Smooth muscle cell (in vitro differentiated cells): ENCODE measurements around the gene CACFD1. TPM values are rescaled to one million over a fixed set of nuclear protein-coding genes. Genes with fewer than 3 reads are reported as not detected.

ENCODE experiments used
- DNase-seq: peaks from one replicate; lab custom pipeline; 2025; ENCODE audit not compliant: unreplicated experiment; lab: John Stamatoyannopoulos, UW
- H2AFZ ChIP-seq: fragments of 200-600 bp; sonication (generic); 2 replicates; pipeline ENCODE4 v1.6.0; 2016; ENCODE audit warnings: antibody characterized with exemption, low read depth, mild to moderate bottlenecking
- H3F3A ChIP-seq: fragments of 200-600 bp; sonication (generic); 2 replicates; pipeline ENCODE4 v1.6.0; 2017; ENCODE audit warnings: antibody characterized with exemption, low read depth
- H3K27ac ChIP-seq: fragments of 200-600 bp; sonication (generic); 2 replicates; pipeline ENCODE4 v1.5.1; 2016; ENCODE audit warnings: low read depth, mild to moderate bottlenecking
- H3K27me3 ChIP-seq: fragments of 200-600 bp; sonication (generic); 2 replicates; pipeline ENCODE4 v1.6.1; 2016; ENCODE audit warnings: low read depth, mild to moderate bottlenecking
- H3K36me3 ChIP-seq: fragments of 200-600 bp; sonication (generic); 2 replicates; pipeline ENCODE4 v1.5.1; 2016; ENCODE audit warnings: low read depth
- H3K4me1 ChIP-seq: fragments of 200-600 bp; sonication (generic); 2 replicates; pipeline ENCODE4 v1.5.1; 2016; ENCODE audit warnings: low read depth
- H3K4me2 ChIP-seq: fragments of 200-600 bp; sonication (generic); 2 replicates; pipeline ENCODE4 v1.6.0; 2016; ENCODE audit warnings: mild to moderate bottlenecking
- H3K4me3 ChIP-seq: fragments of 200-600 bp; sonication (generic); 2 replicates; pipeline ENCODE4 v1.5.1; 2016; ENCODE audit warnings: mild to moderate bottlenecking
- H3K79me2 ChIP-seq: fragments of 200-600 bp; sonication (generic); 2 replicates; pipeline ENCODE4 v1.6.0; 2016; ENCODE audit warnings: low read depth, mild to moderate bottlenecking
- H3K9ac ChIP-seq: fragments of 200-600 bp; sonication (generic); 2 replicates; pipeline ENCODE4 v1.6.0; 2016; ENCODE audit warnings: low read depth
- H3K9me3 ChIP-seq: fragments of 200-600 bp; sonication (generic); replicated peaks from 2 replicates; pipeline ENCODE4 v1.5.1; 2016; ENCODE audit warnings: low read depth
- H4K20me1 ChIP-seq: fragments of 200-600 bp; sonication (generic); 2 replicates; pipeline ENCODE4 v1.6.0; 2016; ENCODE audit warnings: low read depth
- CTCF ChIP-seq: fragments of 200-600 bp; sonication (generic); IDR thresholded peaks from 2 replicates; pipeline ENCODE4 v1.5.1; 2017; ENCODE audit warnings: borderline replicate concordance, mild to moderate bottlenecking, antibody characterized with exemption; ENCODE audit not compliant: insufficient read depth, poor library complexity, severe bottlenecking
- WGBS: methylation state at CpG from one replicate; pipeline ENCODE4 v1.1.7; 2016; ENCODE audit warnings: low lambda C conversion rate; 5-methylcytosine and 5-hydroxymethylcytosine counted together
- polyA plus RNA-seq: library from polyadenylated mRNA; unstranded; fragments of >200 nt; fragmentation: Nextera tagmentation; extraction: Ambion mirVana; gene quantifications from 2 replicates; pipeline ENCODE4 v1.2.1, GENCODE V29; 2016
- total RNA-seq: library from RNA; depleted of rRNA; stranded (reverse); fragments of >200 nt; gene quantifications from 2 replicates; pipeline ENCODE4 v1.2.3, GENCODE V29; 2014

Gene CACFD1
- total and polyA plus RNA-seq, 2 experiments from 2014 or later, result 5.8 to 27.1 TPM

- no peaks in the 10 kb centered on the region for H3F3A ChIP-seq
- TF ChIP-seq CTCF, result no peak
- peak overlapping the region; percentile 74 for H3K4me2 ChIP-seq
- no peak overlapping the region for H3K9ac ChIP-seq
- H3K27me3 ChIP-seq, result peaks cover 11% of the 10 kb centered on the region
- H2AFZ ChIP-seq, result no peak overlapping the region
- peak overlapping the region; percentile 41 for H3K4me3 ChIP-seq
- H3K79me2 ChIP-seq, result no peaks in the 10 kb centered on the region
- H3K36me3 ChIP-seq, result no peaks in the 10 kb centered on the region
- no peaks in the 10 kb centered on the region for H4K20me1 ChIP-seq
- peaks cover 2% of the 10 kb centered on the region for H3K4me1 ChIP-seq
- no peak overlapping the region for H3K27ac ChIP-seq
- 55% methylated on average over 10 of the region's 10 CpGs for WGBS
- no peak for DNase-seq
- no peaks in the 10 kb centered on the region for H3K9me3 ChIP-seq
These were observed 32.0 kb upstream of the CACFD1 start for GRCh38 chr9:133427658-133428348.

GRCh38 chr9:133428617-133429101, 31.1 kb upstream of the CACFD1 start:
- no peaks in the 10 kb centered on the region for H4K20me1 ChIP-seq
- H3K27ac ChIP-seq, result no peak overlapping the region
- H3K4me3 ChIP-seq, result peak overlapping the region; percentile 41
- H3K27me3 ChIP-seq, result peaks cover 11% of the 10 kb centered on the region
- H3K9ac ChIP-seq, result no peak overlapping the region
- H3K36me3 ChIP-seq, result no peaks in the 10 kb centered on the region
- WGBS, result 0% methylated on average over 1 of the region's 57 CpGs
- H3K79me2 ChIP-seq, result no peaks in the 10 kb centered on the region
- H2AFZ ChIP-seq, result no peak overlapping the region
- H3K9me3 ChIP-seq, result no peaks in the 10 kb centered on the region
- H3K4me1 ChIP-seq, result peaks cover 2% of the 10 kb centered on the region
- no peak for DNase-seq
- H3F3A ChIP-seq, result no peaks in the 10 kb centered on the region
- no peak for TF ChIP-seq CTCF
- peak overlapping the region; percentile 74 for H3K4me2 ChIP-seq

GRCh38 chr9:133429214-133429613, 30.6 kb upstream of the CACFD1 start:
- no peaks in the 10 kb centered on the region for H3K79me2 ChIP-seq
- peaks cover 2% of the 10 kb centered on the region for H3K4me1 ChIP-seq
- no peak overlapping the region for H3K27ac ChIP-seq
- no peak overlapping the region for H3K9ac ChIP-seq
- H3F3A ChIP-seq, result no peaks in the 10 kb centered on the region
- H3K36me3 ChIP-seq, result no peaks in the 10 kb centered on the region
- H2AFZ ChIP-seq, result no peak overlapping the region
- H3K4me2 ChIP-seq, result peak overlapping the region; percentile 57
- H3K9me3 ChIP-seq, result no peaks in the 10 kb centered on the region
- WGBS, result 6% methylated on average over 2 of the region's 18 CpGs
- peaks cover 11% of the 10 kb centered on the region for H3K27me3 ChIP-seq
- H3K4me3 ChIP-seq, result peak overlapping the region; percentile 41
- TF ChIP-seq CTCF, result no peak
- H4K20me1 ChIP-seq, result no peaks in the 10 kb centered on the region
- DNase-seq, result no peak
